Stimulated activated CD8-positive, alpha-beta memory T cell treated with anti-CD3 and anti-CD28 coated beads, Interleukin-12 subunit alpha, Interleukin-12 subunit beta, amount 100 ng/mL, for 4 hours (primary cell): ENCODE data around the gene ACAT1.
"Not testable (repeated sequence)": the region's sequence is repeated elsewhere in the genome, so short reads cannot be mapped to it uniquely, and the experiment has no call there.

Source experiments
- DNase-seq: peaks from one replicate; pipeline ENCODE4 v3.0.0-alpha.2; 2020; ENCODE audit warnings: low read depth

The ACAT1 gene

DNA sequence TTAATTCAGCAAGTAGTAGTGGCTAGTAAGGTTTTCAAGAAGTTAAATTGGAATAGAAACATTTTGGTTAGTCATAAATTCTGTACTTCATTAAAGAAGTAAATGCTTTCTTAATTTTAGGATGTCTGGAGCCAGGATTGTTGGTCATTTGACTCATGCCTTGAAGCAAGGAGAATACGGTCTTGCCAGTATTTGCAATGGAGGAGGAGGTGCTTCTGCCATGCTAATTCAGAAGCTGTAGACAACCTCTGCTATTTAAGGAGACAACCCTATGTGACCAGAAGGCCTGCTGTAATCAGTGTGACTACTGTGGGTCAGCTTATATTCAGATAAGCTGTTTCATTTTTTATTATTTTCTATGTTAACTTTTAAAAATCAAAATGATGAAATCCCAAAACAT, 25.8 kb downstream of the ACAT1 start:
- no peak for DNase-seq

DNA sequence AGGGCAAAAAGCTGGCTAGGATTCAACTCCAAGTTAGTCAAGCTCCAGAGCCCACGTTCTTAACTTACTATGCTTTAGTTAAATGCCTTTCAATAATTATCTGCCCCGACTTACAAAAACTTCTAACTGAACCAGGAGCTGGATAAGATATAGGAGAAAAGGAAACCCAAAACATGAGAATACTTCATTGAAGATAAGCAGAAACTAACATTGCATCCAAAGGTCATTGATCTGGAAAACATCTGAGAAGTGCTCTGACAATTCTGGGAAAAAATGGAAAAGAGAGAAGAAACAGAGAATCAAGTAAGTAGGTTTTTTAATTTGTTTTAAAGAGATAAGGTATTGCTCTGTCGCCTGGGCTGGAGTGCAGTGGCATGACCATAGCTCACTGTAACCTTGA, 27.2 kb downstream of the ACAT1 start:
- DNase-seq, result no peak

DNA sequence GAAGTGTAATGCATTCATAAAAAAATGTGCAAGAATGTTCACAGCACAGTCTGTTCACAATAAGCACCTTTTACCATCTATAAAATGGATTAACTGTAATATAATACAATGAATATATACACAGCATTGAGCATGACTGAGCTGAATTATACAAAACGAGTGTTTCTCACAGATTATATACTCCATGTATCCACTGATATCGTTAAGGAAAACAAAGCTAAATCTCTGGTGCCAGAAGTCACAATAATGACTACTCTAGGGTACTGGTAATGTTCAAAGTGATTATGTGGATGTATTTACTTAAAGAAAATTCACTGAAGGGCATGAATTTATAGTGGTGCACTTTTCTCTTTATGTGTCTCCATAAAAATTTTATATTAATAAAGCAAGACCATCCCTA, 33.2 kb downstream of the ACAT1 start:
- DNase-seq, result no peak

DNA sequence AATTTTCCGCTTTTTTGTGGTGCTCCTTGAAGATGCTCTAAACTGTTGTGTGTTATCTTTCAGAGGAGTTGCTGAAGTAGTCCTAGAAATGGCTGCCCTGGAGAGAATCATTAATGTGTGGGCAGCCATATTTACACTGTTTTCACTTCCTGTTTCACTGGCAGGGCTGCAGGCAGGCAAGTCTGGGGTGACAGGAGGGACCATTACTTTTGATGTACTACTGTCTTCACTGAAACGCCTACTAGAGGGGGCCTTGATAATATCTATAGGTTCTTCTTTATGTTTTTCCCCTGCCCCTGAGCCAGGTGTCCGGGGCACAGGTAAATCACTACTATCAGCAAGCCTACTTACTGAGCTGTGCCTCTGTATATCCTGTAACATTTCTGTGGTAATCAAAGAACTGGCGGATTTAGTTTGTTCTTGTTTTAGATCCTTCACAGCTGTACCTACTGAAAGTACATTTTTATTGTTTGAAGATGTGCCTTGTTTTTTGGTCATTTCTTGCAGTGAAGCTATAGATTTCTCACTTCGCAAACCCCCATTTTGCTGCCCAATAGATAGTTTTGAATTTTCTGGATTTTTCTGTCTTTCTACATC, 39.7 kb downstream of the ACAT1 start:
- DNase-seq, result no peak

DNA sequence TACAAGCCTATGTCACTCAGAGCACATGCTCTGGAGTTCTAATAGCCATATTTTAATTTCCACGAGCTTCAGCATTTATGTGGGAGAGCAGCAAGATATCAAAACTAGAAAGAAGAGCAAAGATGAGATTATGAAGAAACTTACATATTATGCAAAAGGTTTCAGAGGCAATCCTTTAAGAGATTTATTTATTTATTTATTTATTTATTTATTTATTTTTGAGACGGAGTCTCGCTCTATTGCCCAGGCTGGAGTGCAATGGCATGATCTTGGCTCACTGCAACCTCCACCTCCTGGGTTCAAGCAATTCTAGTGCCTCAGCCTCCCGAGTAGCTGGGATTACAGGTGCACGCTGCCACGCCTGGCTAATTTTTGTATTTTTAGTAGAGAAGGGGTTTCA, 41.5 kb downstream of the ACAT1 start:
- not testable (repeated sequence) for DNase-seq

DNA sequence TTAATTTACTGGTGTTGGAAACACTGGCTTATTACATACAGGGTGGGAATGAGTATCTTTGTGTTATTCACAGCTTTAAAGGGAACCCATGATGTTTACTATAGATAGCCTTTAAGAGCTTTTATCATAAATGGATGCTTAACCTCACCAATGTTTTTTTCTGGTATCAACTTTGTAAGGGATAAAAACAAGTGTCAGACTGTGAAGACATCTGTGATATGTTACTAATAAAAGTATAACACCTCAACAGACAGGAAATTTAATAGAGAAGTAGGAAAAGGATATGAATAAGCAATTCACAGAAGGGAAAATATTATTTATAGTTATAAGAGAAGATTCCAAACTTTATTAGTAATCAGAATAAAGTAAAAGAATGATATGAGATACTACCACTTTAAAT, 46.3 kb downstream of the ACAT1 start:
- no peak for DNase-seq

DNA sequence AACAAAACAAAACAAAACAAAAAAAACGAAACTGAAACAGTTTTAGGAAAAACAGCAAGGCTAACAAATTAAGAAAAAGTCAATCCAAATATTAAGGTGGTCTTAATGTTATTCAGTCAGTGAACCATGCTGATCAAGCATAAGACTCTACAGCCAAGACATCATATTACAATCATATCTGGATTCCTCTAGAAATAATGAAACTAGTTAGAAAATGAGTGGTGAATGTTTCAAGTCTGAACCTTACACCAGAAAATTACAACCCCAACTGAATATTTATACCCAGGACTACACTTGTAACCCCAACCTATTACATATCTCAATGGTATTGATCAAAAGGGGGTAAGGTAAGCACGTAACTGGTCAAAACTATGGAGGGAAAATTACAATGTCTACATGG, 48.8 kb downstream of the ACAT1 start:
- no peak for DNase-seq

DNA sequence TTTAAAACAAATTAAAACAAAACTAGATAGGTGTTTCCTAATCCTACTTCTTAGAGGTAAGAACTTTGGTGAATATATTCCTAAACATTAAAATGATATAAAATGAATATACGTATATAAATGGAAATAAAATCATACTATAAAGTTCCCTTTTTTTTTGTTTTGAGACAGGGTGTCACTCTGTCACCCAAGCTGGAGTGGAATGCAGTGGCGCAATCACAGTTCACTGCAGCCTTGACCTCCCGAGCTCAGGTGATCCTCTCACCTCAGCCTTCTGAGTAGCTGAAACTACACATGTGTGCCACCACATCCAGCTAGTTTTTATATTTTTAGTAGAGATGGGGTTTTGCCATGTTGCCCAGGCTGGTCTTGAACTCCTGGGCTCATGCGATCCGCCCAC, 56.2 kb downstream of the ACAT1 start:
- no peak for DNase-seq

DNA sequence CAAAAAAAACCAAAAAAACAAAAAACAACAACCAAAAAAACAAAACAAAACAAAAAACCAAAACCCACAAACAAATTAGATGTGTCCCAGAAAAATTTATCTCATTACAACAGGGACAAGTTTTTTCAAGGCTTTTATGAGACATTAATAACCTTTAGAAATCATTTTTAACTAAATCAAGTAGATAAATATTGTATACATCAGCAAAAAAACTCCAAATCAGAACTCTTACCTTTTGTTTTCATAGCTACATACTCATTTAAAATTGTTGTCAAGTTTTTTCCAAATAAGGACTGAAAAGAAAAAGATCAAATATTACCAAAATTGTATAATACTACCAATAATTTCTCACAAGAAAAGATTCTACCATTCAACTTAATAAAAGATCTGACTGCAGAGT, 72.4 kb downstream of the ACAT1 start:
- no peak for DNase-seq

DNA sequence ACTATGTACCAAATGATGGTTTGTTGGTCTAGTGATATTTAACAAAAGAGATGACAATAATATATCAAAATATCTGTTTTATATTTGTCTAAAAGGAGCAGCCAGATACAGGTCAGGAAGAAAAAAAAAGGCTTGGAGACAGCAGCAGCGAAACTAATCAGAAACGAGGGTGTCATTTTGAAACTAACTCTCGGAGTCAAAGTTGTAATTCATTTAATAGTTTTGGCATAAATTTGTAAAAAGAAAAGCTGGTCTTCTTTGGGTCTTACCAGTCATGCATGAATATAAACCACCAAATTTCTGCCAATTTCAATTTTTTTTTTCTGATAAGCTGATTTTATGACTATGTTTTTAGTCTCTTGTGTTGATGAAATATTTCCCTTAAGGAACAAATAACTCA, 75.5 kb downstream of the ACAT1 start:
- DNase-seq, result no peak
